GM10248 (cell line): Measurements from ENCODE around the gene RAB1A.
A peak's percentile ranks its signal among the peaks of the same experiment; 100 is the strongest.

Experiments used
- CTCF ChIA-PET: fragments of 300-600 bp; sonication (Branson Sonifier 250); formaldehyde crosslinking; extraction: SDS; loops from one replicate; lab custom pipeline; 2021; ENCODE audit warnings: antibody characterized with exemption; lab: Yijun Ruan, JAX
- POLR2A ChIA-PET: fragments of 350-650 bp; sonication (Branson Sonifier 250); formaldehyde crosslinking; extraction: SDS; loops from one replicate; lab custom pipeline; 2020; ENCODE audit warnings: antibody characterized with exemption; lab: Yijun Ruan, JAX
- DNase-seq: peaks from one replicate; pipeline ENCODE4 v3.0.0; 2012; ENCODE audit errors: extremely low spot score
- TF ChIP-seq, protein P1 (sequence below): IDR thresholded peaks from 2 replicates; pipeline ENCODE4 v1.5.1; 2012; ENCODE audit warnings: mild to moderate bottlenecking, low read depth; ENCODE audit errors: extremely low read depth, missing control alignments, control extremely low read depth

Gene RAB1A

DNA sequence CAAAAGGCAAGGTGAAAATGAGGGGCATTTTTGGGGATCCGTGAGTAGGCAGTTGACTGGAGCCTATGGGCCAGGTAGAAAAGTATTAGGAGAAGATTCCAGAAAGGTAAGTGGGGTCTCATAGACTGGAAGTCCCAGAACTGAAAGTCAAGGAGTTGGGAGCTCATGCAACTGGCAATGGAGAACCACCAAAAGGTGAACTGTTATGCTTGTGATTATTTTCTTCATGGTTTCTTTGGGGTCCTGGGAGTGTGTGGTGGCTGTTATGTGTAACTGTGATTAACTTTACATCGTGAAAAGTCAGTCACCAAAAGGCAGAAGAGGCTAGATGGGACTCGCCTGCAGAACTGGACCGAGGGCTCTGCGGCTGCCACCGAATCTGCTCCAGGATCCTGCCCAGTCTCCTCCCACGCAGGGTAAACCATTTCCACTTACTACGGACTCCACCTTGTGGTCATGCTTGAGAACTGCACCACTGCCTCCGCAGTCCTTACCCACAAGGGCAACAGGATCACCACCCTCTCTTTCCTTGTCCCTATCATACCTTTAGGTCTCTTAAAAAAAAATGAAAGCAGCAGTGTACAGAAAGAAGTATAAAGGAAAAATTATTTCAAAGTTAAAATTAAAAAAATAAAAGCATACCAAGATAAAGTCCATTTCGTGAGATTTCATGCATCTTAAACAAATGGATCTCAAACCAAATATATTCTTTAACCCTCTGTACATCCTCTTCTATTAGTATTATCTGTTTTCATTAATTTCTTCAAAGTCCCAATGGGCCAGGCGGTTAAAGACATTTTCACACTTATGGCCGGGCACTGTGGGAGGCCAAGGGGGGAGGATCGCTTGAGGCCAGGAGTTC, 89.3 kb downstream of the RAB1A start:
- peak; percentile 78 for DNase-seq
- TF ChIP-seq, protein P1, sequence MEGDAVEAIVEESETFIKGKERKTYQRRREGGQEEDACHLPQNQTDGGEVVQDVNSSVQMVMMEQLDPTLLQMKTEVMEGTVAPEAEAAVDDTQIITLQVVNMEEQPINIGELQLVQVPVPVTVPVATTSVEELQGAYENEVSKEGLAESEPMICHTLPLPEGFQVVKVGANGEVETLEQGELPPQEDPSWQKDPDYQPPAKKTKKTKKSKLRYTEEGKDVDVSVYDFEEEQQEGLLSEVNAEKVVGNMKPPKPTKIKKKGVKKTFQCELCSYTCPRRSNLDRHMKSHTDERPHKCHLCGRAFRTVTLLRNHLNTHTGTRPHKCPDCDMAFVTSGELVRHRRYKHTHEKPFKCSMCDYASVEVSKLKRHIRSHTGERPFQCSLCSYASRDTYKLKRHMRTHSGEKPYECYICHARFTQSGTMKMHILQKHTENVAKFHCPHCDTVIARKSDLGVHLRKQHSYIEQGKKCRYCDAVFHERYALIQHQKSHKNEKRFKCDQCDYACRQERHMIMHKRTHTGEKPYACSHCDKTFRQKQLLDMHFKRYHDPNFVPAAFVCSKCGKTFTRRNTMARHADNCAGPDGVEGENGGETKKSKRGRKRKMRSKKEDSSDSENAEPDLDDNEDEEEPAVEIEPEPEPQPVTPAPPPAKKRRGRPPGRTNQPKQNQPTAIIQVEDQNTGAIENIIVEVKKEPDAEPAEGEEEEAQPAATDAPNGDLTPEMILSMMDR: peak; percentile 90
- POLR2A ChIA-PET: no interaction called here
- CTCF ChIA-PET: interaction anchor here (0.6 to 1.7 kb wide), 14 partner anchors 9 to 459 kb away, joined by 3 to 10 read pairs (median 4); no protein-coding TSS in a partner anchor

DNA sequence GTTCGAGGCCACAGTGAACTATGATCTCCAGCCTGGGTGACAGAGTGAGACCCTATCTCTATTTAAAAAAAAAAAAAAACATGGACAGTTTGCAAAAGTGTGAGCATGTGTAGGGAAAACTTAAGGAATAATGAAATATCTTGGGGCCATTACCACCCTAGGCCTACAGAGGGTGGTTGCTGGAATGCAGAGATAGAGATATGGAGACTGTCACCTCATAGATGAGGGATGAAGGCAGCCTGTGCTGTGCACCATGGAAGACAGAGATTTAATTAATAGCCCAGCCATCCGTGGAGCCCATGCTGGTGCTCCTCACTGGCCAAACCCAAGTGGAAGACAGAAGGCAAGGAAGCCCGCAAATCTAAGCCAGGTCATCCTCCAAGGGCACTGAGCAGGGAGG, 90.3 kb downstream of the RAB1A start:
- TF ChIP-seq, protein P1: no peak
- POLR2A ChIA-PET: no interaction called here
- no peak for DNase-seq
- CTCF ChIA-PET: interaction anchor here (0.9 to 1.7 kb wide), 13 partner anchors 8 to 458 kb away, joined by 3 to 10 read pairs (median 4); no protein-coding TSS in a partner anchor

DNA sequence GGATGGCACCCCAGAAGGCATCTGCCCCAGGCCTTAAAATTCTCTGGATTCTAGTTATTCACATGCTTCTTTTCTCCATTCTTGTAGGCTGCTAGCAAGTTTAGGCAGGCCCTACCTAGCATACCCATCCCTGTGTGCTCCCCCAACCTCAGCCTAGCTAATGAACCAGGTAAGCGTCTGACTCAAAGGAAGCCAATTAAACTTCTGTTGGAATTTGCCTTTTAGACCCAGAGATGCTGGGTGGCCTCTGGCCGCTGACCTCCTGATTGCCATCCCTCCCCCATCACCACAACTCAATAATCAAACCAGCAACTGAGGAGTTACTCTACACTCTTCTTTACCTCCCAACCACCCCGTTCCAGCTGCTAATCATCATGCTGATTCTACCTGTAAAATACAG, 92.7 kb downstream of the RAB1A start:
- TF ChIP-seq, protein P1: no peak
- POLR2A ChIA-PET: no interaction called here
- CTCF ChIA-PET: interaction anchor here (0.9 to 1.6 kb wide), 5 partner anchors 14 to 119 kb away, joined by 3 to 6 read pairs (median 3); partner anchors contain the start of gene CEP68
- no peak for DNase-seq
